K562 (cell line): ENCODE data around the gene NLRP9. TPM values are rescaled to one million over a fixed set of nuclear protein-coding genes. Genes with fewer than 3 reads are reported as not detected.

Experiments
- ATAC-seq: fragments of 200-7000 bp; cut with Tn5 transposase; 3 replicates; pipeline ENCODE4 v1.9.1; 2020; ENCODE audit warnings: moderate library complexity
- BruUV-seq: library from RNA; stranded (reverse); fragments of 400-500 nt; replicated peaks from 2 replicates; lab custom pipeline; 2021; lab: Mats Ljungman, UMichigan
- CTCF ChIA-PET: fragments of 300-600 bp; formaldehyde crosslinking; extraction: SDS; loops from one replicate; lab custom pipeline; 2021; ENCODE audit warnings: low intra/inter-chr PET ratio; lab: Yijun Ruan, JAX
- POLR2A ChIA-PET: fragments of 300-600, 350-650 bp; sonication (Branson Sonifier 250); formaldehyde crosslinking; extraction: SDS; loops from one replicate; lab custom pipeline; 2021; ENCODE audit warnings: antibody characterized with exemption, inconsistent platforms; lab: Yijun Ruan, JAX
- DNase-seq, 4 experiments: peaks; one replicate each; pipeline versions ENCODE4 v3.0.0 to v3.0.0-alpha.2; 2011 to 2018; ENCODE audit warnings: low spot score in 3 of 4, mixed read lengths in 3 of 4; ENCODE audit errors: extremely low read depth in 1 of 4
- FAIRE-seq: peaks from 2 replicates; lab custom pipeline; 2011; peaks lifted over from hg19 to GRCh38; lab: Jason Lieb, UNC
- H2AFZ ChIP-seq: 2 replicates; pipeline ENCODE4 v1.6.0; 2011; ENCODE audit warnings: low read depth, low read length, control low read depth, inconsistent platforms
- H3K27ac ChIP-seq: fragments of 200-600 bp; 3 replicates; pipeline ENCODE4 v1.8.0; 2011; ENCODE audit warnings: low read depth, mild to moderate bottlenecking, control low read depth, inconsistent platforms, low read length, moderate library complexity, mixed read lengths; ENCODE audit errors: extremely low read depth
- H3K27me3 ChIP-seq, 2 experiments: fragments of 300-600 bp in 1 of 2; 2 replicates in 1 of 2; 3 replicates in 1 of 2; pipeline versions ENCODE4 v1.6.0 to v1.8.0; 2011; ENCODE audit warnings: inconsistent platforms in 2 of 2, low read length in 2 of 2, mild to moderate bottlenecking in 1 of 2, mixed read lengths in 1 of 2, moderate library complexity in 1 of 2; ENCODE audit not compliant: control insufficient read depth in 2 of 2, insufficient read depth in 2 of 2
- H3K36me3 ChIP-seq: fragments of 300-600 bp; 3 replicates; pipeline ENCODE4 v1.8.0; 2011; ENCODE audit warnings: mild to moderate bottlenecking, low read length, inconsistent platforms; ENCODE audit not compliant: control insufficient read depth, insufficient read depth
- H3K4me1 ChIP-seq, 2 experiments: fragments of 200-600 bp in 1 of 2; replicated peaks in 1 of 2; 2 replicates in 1 of 2; 3 replicates in 1 of 2; pipeline versions ENCODE4 v1.5.1 to v1.8.0; 2011; ENCODE audit warnings: inconsistent platforms in 2 of 2, low read length in 2 of 2, mild to moderate bottlenecking in 1 of 2, mixed read lengths in 1 of 2, moderate library complexity in 1 of 2; ENCODE audit not compliant: control insufficient read depth in 2 of 2, insufficient read depth in 2 of 2
- H3K4me2 ChIP-seq: 2 replicates; pipeline ENCODE4 v1.6.1; 2011; ENCODE audit warnings: low read length, control low read depth, inconsistent platforms, mixed read lengths; ENCODE audit not compliant: insufficient read depth
- H3K4me3 ChIP-seq: fragments of 200-600 bp; sonication (generic), shearing (Covaris generic); 2 replicates; pipeline ENCODE4 v1.5.1; 2016; ENCODE audit warnings: control low read depth, inconsistent platforms
- H3K79me2 ChIP-seq: fragments of 200-600 bp; 3 replicates; pipeline ENCODE4 v1.8.0; 2011; ENCODE audit warnings: low read length, inconsistent platforms; ENCODE audit not compliant: control insufficient read depth, insufficient read depth
- H3K9ac ChIP-seq, 2 experiments: 2 replicates each; pipeline versions ENCODE4 v1.6.0 to v1.6.1; 2011; ENCODE audit warnings: low read depth in 2 of 2, low read length in 2 of 2, control low read depth in 1 of 2, inconsistent platforms in 1 of 2, mild to moderate bottlenecking in 1 of 2, mixed read lengths in 1 of 2; ENCODE audit not compliant: insufficient read depth in 1 of 2
- H3K9me1 ChIP-seq: one replicate; pipeline ENCODE4 v1.6.0; 2011; ENCODE audit warnings: inconsistent platforms, mild to moderate bottlenecking, low read length, moderate library complexity; ENCODE audit not compliant: control insufficient read depth, insufficient read depth
- H3K9me3 ChIP-seq: replicated peaks from 2 replicates; pipeline ENCODE4 v1.5.1; 2011; ENCODE audit warnings: low read depth, low read length, inconsistent platforms; ENCODE audit not compliant: control insufficient read depth, insufficient read depth
- H4K20me1 ChIP-seq: replicated peaks from 2 replicates; pipeline ENCODE4 v1.6.1; 2011; ENCODE audit warnings: low read length, inconsistent platforms, mixed read lengths; ENCODE audit not compliant: control insufficient read depth, insufficient read depth
- FOXA1 ChIP-seq: fragments of 450-650 bp; IDR thresholded peaks from 2 replicates; pipeline ENCODE4 v1.6.1; 2016; ENCODE audit warnings: mild to moderate bottlenecking, borderline replicate concordance
- GATAD2A ChIP-seq: fragments of 450-650 bp; IDR thresholded peaks from 2 replicates; pipeline ENCODE4 v1.6.1; 2017
- POLR2G ChIP-seq: fragments of 200-400 bp; formaldehyde crosslinking; IDR thresholded peaks from 2 replicates; pipeline ENCODE4 v1.6.1; 2017; ENCODE audit warnings: low read depth, mild to moderate bottlenecking, antibody characterized with exemption, low read length, moderate library complexity
- PREB ChIP-seq: sonication (generic); formaldehyde crosslinking; IDR thresholded peaks from 2 replicates; pipeline ENCODE4 v1.8.1; 2023; ENCODE audit warnings: mild to moderate bottlenecking, missing genetic modification reagents
- ZKSCAN1 ChIP-seq: fragments of 150-350 bp; IDR thresholded peaks from 2 replicates; pipeline ENCODE4 v1.6.1; 2016; ENCODE audit warnings: low read depth, low read length
- WGBS: fragments of 100-300 bp; shearing (Covaris generic); methylation state at CpG from one replicate; pipeline ENCODE4 v1.1.6; 2016; ENCODE audit warnings: low coverage, mixed read lengths; ENCODE audit not compliant: insufficient coverage; ENCODE audit errors: missing lambda C conversion rate; 5-methylcytosine and 5-hydroxymethylcytosine counted together
- in situ Hi-C: fragments of 300-500 bp; cut with MboI; formaldehyde crosslinking; loops from 4 replicates; pipeline ENCODE4 v1.15.0; 2018; ENCODE audit warnings: inconsistent platforms, mixed read lengths
- intact Hi-C: fragments of 100-400 bp; cut with micrococcal nuclease; formaldehyde crosslinking; loops from 2 replicates; pipeline ENCODE4 v1.14.2; 2022
- polyA plus RNA-seq, 8 experiments: library from polyadenylated mRNA; depleted of rRNA in 4 of 8; stranded (reverse) in 5 of 8; unstranded in 3 of 8; fragments of >200 nt; fragmentation: Nextera tagmentation in 2 of 8; fragmentation: Illumina TruSeq in 1 of 8; extraction: Ambion mirVana in 2 of 8; extraction: Trizol in 1 of 8; gene quantifications; 2 replicates each; pipeline versions ENCODE4 v1.2.1 to v1.2.3, GENCODE V29; 2011 to 2014; ENCODE audit warnings: inconsistent platforms in 1 of 8, missing spikeins in 1 of 8
- total RNA-seq, 7 experiments: library from RNA; depleted of rRNA in 6 of 7; stranded (reverse); fragments of >200 nt in 6 of 7; fragmentation: Illumina TruSeq in 2 of 7; extraction: Trizol in 2 of 7; gene quantifications; 2 replicates each; pipeline versions ENCODE4 v1.2.1 to v1.2.3, GENCODE V29; 2011 to 2021; ENCODE audit warnings: low replicate concordance in 1 of 7

The NLRP9 gene
- total and polyA plus RNA-seq, 9 of the 15 experiments (the other 6 are each of a cell fraction or from before 2014, with no cell fraction given) = not detected

DNA sequence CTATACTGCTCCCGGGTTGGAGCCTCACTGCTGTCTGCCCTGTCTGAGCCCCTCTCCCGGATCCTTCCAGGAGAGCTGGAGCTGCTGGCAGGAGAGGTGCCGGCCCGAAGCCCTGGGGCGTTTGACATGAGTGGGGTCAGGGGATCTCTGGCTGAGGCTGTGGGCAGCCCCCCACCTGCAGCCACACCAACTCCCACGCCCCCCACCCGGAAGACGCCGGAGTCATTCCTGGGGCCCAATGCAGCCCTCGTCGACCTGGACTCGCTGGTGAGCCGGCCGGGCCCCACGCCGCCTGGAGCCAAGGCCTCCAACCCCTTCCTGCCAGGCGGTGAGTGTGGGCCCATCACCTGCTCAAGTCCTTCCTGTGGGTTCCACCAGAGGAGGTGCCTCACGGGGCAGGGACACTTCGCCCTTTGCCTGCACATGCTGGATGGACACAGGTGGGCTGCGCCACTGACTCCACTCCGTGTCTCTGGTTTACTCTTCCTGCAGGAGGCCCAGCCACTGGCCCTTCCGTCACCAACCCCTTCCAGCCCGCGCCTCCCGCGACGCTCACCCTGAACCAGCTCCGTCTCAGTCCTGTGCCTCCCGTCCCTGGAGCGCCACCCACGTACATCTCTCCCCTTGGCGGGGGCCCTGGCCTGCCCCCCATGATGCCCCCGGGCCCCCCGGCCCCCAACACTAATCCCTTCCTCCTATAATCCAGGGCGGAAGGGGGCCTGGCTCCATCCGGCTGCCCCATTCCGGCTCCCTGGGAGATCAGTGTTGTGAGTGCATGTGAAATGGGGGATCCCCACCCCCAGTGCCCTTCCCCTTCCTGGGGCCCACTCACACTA lies 43.3 kb downstream of the NLRP9 start:
- in situ Hi-C loops = no loop called here
- intact Hi-C loops = no loop called here
- FAIRE-seq (no peak), DNase-seq (no peak), ATAC-seq (no peak)
- H4K20me1 ChIP-seq = no peaks in the 10 kb centered on the region; the same call in 1 of the 2 replicates
- no peaks in the 10 kb centered on the region for H3K79me2 ChIP-seq
- H3K9me3 ChIP-seq = no peaks in the 10 kb centered on the region
- no peak overlapping the region for H3K4me2 ChIP-seq
- no peak overlapping the region for H3K4me3 ChIP-seq
- H3K9ac ChIP-seq = 0 out of 4 replicates have a peak overlapping the region, but pooled peaks of 1 of the 2 experiments have one; percentile 28
- no TSS peak for BruUV-seq
- TF ChIP-seq FOXA1 (no peak), POLR2G (0 out of 2 replicates have a peak, but pooled peaks have one; percentile 23), PREB (CRISPR knock-in tag) (no peak), ZKSCAN1 (no peak), GATAD2A (no peak)
- no peak overlapping the region for H2AFZ ChIP-seq
- H3K27me3 ChIP-seq = no peaks in the 10 kb centered on the region
- ChIA-PET CTCF (no interaction called here), POLR2A (interaction anchor here (0.6 kb wide), 1 partner anchor 17 kb away, joined by 3 read pairs; no protein-coding TSS in a partner anchor)
- H3K27ac ChIP-seq = no peak overlapping the region
- peaks cover 85% of the 10 kb centered on the region; the same call in 2 of the 3 replicates for H3K36me3 ChIP-seq
- H3K9me1 ChIP-seq = no peaks in the 10 kb centered on the region
- peaks cover 0 to 19% of the 10 kb centered on the region in 2 experiments; a peak in 2 of 5 replicates for H3K4me1 ChIP-seq
- 93% methylated on average over 26 of the region's 37 CpGs for WGBS
